ENCODE data around the gene PHF24.

DNA sequence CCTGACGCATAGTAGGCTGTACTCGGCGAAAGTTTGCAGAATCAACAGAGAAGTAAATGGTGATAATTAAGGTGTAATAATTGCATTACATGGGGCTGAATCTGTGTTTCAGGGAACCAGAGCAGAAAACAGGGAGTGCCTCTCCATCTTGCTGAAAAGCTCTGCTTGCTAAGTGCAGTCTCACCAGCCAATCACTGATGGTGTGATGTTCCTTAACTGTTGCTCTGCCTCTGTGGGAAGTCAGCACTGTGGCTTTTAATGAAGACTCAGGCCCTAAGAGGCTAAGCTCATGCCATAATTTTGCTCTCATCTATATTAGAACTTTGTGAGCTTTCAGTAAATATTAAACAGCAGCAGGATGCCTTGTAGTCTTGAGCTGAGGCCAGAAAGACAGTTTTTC is 4.5 kb downstream of the PHF24 start:
- TF ChIP-seq CTCF (IDR thresholded peaks at IDR 0.05) (no peak), EP300 (IDR thresholded peaks at IDR 0.05) (no peak)
